ENCODE data around the gene CHAF1B.

Gene CHAF1B

DNA sequence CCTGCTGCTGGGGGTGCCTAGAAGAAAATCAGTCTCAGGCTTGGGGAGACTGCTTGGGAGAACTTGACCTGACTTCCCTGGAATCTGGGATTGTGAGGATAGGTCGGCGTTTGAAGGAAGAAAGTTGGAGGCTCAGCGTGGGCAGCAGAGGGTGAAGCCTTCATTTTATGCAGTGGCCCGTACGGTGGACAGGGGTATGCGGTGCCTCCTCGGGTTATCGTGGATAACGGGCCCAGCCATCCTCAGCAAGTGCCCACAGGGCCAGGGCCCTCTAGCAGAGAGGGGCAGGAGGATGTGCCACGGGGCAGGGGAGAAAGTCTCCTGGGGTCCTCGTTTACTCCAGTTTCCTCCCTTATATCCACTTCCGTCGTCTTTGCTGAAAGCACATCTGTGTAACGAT is 34.0 kb downstream of the CHAF1B start:
- TF ChIP-seq, protein P1, sequence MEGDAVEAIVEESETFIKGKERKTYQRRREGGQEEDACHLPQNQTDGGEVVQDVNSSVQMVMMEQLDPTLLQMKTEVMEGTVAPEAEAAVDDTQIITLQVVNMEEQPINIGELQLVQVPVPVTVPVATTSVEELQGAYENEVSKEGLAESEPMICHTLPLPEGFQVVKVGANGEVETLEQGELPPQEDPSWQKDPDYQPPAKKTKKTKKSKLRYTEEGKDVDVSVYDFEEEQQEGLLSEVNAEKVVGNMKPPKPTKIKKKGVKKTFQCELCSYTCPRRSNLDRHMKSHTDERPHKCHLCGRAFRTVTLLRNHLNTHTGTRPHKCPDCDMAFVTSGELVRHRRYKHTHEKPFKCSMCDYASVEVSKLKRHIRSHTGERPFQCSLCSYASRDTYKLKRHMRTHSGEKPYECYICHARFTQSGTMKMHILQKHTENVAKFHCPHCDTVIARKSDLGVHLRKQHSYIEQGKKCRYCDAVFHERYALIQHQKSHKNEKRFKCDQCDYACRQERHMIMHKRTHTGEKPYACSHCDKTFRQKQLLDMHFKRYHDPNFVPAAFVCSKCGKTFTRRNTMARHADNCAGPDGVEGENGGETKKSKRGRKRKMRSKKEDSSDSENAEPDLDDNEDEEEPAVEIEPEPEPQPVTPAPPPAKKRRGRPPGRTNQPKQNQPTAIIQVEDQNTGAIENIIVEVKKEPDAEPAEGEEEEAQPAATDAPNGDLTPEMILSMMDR (IDR thresholded peaks at IDR 0.05; ENCODE audit: borderline replicate concordance, insufficient read depth, low read depth, low read length) = no peak
- H3K4me3 ChIP-seq (ENCODE audit: low read depth, low read length) = no peak overlapping the region

DNA sequence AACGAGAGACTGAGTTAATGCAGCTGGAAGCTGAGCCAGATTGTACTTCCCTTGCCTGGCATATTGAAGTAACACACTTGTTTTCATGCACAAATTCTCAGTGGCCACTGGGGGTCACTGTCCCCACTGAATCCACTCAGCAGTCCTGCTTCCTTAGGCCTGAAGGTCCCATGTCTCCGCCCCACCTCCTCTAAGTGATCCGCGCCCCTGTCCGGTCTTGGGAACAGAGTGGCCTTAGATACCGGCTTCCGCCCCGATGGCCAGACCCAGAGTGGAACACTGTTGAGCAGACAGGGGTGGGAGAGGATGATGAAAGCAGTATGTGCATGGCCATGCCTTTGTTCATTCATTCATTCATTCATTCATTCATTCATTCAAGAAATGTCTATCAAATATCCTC is 34.8 kb downstream of the CHAF1B start:
- TF ChIP-seq, protein P1 (IDR thresholded peaks at IDR 0.05; ENCODE audit: borderline replicate concordance, insufficient read depth, low read depth, low read length) = peak; percentile 70

DNA sequence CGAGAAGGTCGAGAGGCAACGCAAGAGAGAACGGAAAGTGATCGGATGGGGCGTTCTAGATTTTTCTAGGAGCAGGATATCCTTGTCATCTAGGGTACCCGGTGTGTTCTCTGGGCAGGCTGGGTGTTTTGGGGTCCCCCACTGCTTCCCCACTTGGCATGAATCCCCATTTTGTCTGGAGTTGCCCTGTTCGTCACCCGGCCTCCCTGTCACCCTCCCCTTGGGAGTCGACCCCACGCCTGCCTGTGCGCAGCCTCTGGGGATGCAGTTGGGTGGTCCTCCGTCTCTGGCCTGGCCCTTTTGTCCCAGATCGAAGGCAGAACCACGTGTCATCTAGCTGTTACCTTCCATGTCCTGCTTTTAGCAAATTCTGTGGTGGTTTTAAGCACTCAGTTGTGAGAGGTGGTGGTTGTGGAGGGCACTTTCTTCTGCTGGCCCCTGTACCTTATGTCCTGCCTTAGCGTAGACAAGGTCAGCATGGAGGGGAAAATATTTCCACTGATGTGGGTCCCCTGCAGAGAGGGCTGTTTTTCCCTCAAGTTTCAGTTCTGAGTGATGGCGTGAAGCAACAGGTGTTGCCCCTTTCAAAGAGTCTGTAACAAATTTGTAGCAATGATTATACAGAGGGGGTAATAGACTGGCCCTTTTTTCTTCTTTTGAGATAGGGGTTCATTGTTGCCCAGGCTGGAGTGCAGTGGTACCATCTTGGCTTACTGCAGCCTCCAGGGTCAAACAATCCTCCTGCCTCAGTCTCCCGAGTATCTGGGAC is 35.6 kb downstream of the CHAF1B start:
- no peak overlapping the region for H3K4me3 ChIP-seq (ENCODE audit: low read depth, low read length)
- TF ChIP-seq, protein P1 (IDR thresholded peaks at IDR 0.05; ENCODE audit: borderline replicate concordance, insufficient read depth, low read depth, low read length) = no peak

More for the DNA sequence above, 34.8 kb downstream of the CHAF1B start:
- H3K4me3 ChIP-seq (ENCODE audit: low read depth, low read length) = no peak overlapping the region

DNA sequence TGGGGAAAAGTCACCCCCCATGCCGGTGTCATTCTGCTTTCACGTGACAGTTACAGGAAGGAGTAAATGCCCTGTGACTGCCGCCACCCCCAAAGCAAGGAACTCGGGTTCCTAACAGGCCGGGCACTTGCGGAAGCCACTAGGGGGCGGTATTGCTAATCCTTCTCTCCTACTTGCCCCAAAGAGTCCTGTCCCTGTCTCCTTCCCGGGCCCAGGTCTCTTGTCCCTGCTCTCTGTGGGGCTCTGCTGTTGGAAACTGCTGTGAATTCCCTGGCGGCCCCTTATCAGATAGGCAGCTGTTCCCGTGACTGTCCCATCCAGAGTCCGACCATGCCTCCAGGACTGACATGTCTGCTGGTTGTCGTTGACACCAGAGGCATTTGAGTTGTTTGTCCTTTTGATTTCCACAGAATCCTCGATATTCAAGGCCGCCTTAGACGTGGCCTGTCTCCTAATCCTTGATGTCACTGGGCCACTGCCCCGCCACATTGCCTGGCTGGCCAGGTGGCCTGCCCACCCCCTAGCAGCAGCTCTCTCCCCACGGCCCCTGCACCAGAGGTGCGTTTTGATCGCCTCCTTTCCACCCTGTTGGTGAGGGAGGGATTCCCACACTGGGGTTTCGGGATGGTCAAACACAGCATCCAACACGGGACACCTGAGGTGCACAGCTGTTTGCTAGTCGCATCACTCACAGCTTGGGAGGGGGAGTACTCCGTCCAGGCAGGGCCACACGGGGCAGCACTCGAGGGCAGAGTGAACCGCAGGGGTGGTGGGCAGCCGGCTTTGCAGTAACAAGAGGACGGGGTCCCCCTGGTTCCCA is 37.3 kb downstream of the CHAF1B start:
- TF ChIP-seq, protein P1 (IDR thresholded peaks at IDR 0.05; ENCODE audit: borderline replicate concordance, insufficient read depth, low read depth, low read length) = peak; percentile 89
- H3K4me3 ChIP-seq (ENCODE audit: low read depth, low read length) = no peak overlapping the region

DNA sequence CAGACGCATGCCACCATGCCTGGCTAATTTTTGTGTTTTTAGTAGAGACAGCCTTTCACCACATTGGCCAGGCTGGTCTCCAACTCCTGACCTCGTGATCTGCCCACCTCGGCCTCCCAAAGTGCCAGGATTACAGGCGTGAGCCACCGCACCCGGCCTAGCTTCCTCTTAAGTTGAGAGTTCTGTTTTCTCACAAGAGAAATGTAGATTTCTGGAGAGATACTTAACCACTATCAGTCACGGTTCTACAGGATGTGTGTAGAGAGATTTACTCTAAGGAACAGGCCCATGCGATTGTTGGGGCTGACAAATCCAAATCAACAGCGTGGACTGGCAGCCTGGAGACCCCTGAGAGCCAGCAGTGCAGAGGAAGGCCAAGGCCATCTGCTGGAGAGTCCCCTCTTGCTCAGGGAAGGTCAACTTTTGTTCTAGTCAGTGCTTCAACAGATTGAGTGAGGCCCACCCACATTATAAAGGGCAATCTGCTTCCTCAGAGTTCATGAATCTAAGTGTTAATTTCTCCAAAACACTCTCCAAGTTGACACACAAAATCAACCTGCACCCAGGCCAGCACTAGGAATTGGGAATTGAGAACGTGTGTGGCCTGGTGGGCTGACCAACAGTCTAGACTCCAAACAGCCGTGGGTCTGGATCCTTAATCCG is 38.7 kb downstream of the CHAF1B start:
- TF ChIP-seq, protein P1 (IDR thresholded peaks at IDR 0.05; ENCODE audit: borderline replicate concordance, insufficient read depth, low read depth, low read length) = no peak
- H3K4me3 ChIP-seq (ENCODE audit: low read depth, low read length) = no peak overlapping the region

DNA sequence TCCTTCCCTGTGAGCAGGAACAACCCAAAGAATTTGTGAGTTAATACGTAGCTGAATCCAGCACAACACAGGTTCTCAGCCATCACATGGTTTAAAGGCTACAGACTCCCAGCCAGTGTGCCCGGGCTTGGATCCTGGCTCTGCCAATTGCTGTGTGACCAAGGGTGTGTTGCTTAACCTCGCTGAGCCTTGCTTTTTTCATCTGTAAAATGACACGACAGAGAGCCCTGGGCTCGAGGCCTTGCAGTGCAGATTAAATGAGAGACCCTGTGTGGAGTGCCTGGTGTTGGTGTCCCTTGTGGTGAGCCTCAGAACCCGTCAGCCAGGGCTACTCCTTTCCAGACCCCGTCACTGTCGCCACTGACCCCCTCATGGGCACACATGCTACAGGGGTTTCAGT is 39.4 kb downstream of the CHAF1B start:
- TF ChIP-seq, protein P1 (IDR thresholded peaks at IDR 0.05; ENCODE audit: borderline replicate concordance, insufficient read depth, low read depth, low read length) = no peak
- H3K4me3 ChIP-seq (ENCODE audit: low read depth, low read length) = no peak overlapping the region
